ENCODE measurements around the gene TRIM3. TPM values are rescaled to one million over a fixed set of nuclear protein-coding genes. Genes with fewer than 3 reads are reported as not detected.

The TRIM3 gene
- total RNA-seq, 1 experiment from 2014 or later, result 14.4 TPM

DNA sequence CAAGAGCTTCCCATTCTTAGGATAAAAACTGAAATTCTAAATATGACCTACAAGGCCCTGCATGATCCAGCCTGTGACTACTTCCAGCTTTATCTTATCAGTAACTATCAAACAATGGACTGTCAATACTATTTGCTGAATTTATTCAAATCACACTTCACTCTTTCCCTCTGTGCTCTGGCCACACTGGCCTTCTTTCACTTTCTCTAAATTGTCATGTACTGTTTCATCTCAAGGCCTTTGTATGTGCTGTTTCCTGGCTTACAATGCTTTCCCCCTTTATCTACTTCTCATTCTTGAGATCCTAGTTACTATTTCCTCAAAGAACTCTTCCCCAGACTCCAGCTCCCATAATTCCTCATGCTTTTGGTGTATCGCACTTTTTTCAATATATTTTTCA lies 13.2 kb upstream of the TRIM3 start:
- Histone ChIP-seq H3T11ph (ENCODE audit: low read length) (no peak overlapping the region), H3K79me2 (ENCODE audit: insufficient read depth, low read length) (peaks cover 5% of the 10 kb centered on the region; the same call in 1 of the 2 replicates), H2AFZ (ENCODE audit: low read length) (no peak overlapping the region), H3K23me2 (ENCODE audit: insufficient read length, low read depth, low read length, poor library complexity, severe bottlenecking) (peaks cover 2% of the 10 kb centered on the region), H3K4ac (ENCODE audit: low read depth, low read length) (no peak overlapping the region), H2BK15ac (ENCODE audit: low read depth, low read length) (no peak overlapping the region), H2AK5ac (ENCODE audit: insufficient read length, low read length) (no peak overlapping the region), H3K9ac (ENCODE audit: extremely low read depth, insufficient read length, low read length) (no peak overlapping the region), H3K4me2 (ENCODE audit: insufficient read depth, insufficient read length, low read length) (no peak overlapping the region), H3K4me1 (ENCODE audit: insufficient read depth, low read length) (no peaks in the 10 kb centered on the region), H3K23ac (ENCODE audit: insufficient read length, low read depth, low read length) (no peak overlapping the region), H4K8ac (replicated peaks; ENCODE audit: insufficient read length, low read depth, low read length) (no peak overlapping the region), H3K14ac (ENCODE audit: insufficient read depth, low read length) (no peak overlapping the region), H4K20me1 (ENCODE audit: control insufficient read depth, insufficient read depth, insufficient read length) (no peaks in the 10 kb centered on the region), H2BK12ac (ENCODE audit: insufficient read length, low read depth, low read length) (no peak overlapping the region), H3K79me1 (ENCODE audit: insufficient read depth, low read depth, low read length, poor library complexity, severe bottlenecking) (peaks cover 10% of the 10 kb centered on the region), H2BK20ac (ENCODE audit: low read depth, low read length, poor library complexity, severe bottlenecking) (no peak overlapping the region), H4K91ac (ENCODE audit: insufficient read length, low read depth, low read length) (no peak overlapping the region), H3K27ac (ENCODE audit: insufficient read length, low read depth, low read length) (no peak overlapping the region), H3K27me3 (ENCODE audit: insufficient read depth, low read length) (no peaks in the 10 kb centered on the region), H4K5ac (ENCODE audit: insufficient read length, low read depth, low read length) (no peak overlapping the region), H3K9me3 (ENCODE audit: control insufficient read depth, low read depth, low read length) (no peaks in the 10 kb centered on the region), H2BK5ac (ENCODE audit: insufficient read length, low read length) (no peak overlapping the region), H2BK120ac (ENCODE audit: low read depth, low read length, poor library complexity, severe bottlenecking) (no peak overlapping the region), H3K18ac (ENCODE audit: insufficient read length, low read depth, low read length) (no peak overlapping the region), H3K56ac (ENCODE audit: insufficient read length, low read depth, low read length) (no peak overlapping the region)
- DNase-seq, result no peak
- H3K27ac Mint-ChIP-seq, result no peak overlapping the region
- H3K27me3 Mint-ChIP-seq (ENCODE audit: low read depth), result no peaks in the 10 kb centered on the region
- WGBS (ENCODE audit: extremely low coverage, insufficient read length, low lambda C conversion rate), result no CpG with 5 or more reads among the region's 1 CpG
- no peak overlapping the region for H3K4me3 Mint-ChIP-seq
- peaks cover 3 to 4% of the 10 kb centered on the region in 2 experiments; a peak in 3 of 4 replicates for H3K4me1 Mint-ChIP-seq
- H3K9me3 Mint-ChIP-seq, result no peaks in the 10 kb centered on the region
- peaks cover 14 to 15% (median 15%) of the 10 kb centered on the region in 3 experiments; a peak in 6 of 7 replicates for H3K36me3 Mint-ChIP-seq (ENCODE audit: insufficient read depth in 1 of 3, low read depth in 3 of 3)
- TF ChIP-seq, protein P1, sequence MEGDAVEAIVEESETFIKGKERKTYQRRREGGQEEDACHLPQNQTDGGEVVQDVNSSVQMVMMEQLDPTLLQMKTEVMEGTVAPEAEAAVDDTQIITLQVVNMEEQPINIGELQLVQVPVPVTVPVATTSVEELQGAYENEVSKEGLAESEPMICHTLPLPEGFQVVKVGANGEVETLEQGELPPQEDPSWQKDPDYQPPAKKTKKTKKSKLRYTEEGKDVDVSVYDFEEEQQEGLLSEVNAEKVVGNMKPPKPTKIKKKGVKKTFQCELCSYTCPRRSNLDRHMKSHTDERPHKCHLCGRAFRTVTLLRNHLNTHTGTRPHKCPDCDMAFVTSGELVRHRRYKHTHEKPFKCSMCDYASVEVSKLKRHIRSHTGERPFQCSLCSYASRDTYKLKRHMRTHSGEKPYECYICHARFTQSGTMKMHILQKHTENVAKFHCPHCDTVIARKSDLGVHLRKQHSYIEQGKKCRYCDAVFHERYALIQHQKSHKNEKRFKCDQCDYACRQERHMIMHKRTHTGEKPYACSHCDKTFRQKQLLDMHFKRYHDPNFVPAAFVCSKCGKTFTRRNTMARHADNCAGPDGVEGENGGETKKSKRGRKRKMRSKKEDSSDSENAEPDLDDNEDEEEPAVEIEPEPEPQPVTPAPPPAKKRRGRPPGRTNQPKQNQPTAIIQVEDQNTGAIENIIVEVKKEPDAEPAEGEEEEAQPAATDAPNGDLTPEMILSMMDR (conservative IDR thresholded peaks at IDR 0.05), result no peak

Measured in H9 (cell line).